ENCODE results near the gene MACROH2A2.
"Not testable (repeated sequence)": the region's sequence is repeated elsewhere in the genome, so short reads cannot be mapped to it uniquely, and the experiment has no call there.

Gene MACROH2A2

GRCh38 chr10:70066190-70066589 lies 13.5 kb downstream of the MACROH2A2 start:
- in situ Hi-C loops (cut with MboI; ENCODE audit: low sequenced_read_pairs): no loop called here

- in situ Hi-C loops (cut with MboI; ENCODE audit: low sequenced_read_pairs): no loop called here
Measured at GRCh38 chr10:70067586-70067985, 14.9 kb downstream of the MACROH2A2 start.

GRCh38 chr10:70068925-70069324 lies 16.3 kb downstream of the MACROH2A2 start:
- in situ Hi-C loops (cut with MboI; ENCODE audit: low sequenced_read_pairs): no loop called here

- in situ Hi-C loops (cut with MboI; ENCODE audit: low sequenced_read_pairs): no loop called here
Measured at GRCh38 chr10:70069346-70069745, 16.7 kb downstream of the MACROH2A2 start.

GRCh38 chr10:70070834-70071233 lies 18.2 kb downstream of the MACROH2A2 start:
- in situ Hi-C loops (cut with MboI; ENCODE audit: low sequenced_read_pairs): no loop called here

- in situ Hi-C loops (cut with MboI; ENCODE audit: low sequenced_read_pairs): no loop called here
Measured at GRCh38 chr10:70074165-70074564, 21.5 kb downstream of the MACROH2A2 start.

- in situ Hi-C loops (cut with MboI; ENCODE audit: low sequenced_read_pairs): no loop called here
Measured at GRCh38 chr10:70074971-70075370, 22.3 kb downstream of the MACROH2A2 start.

- in situ Hi-C loops (cut with MboI; ENCODE audit: low sequenced_read_pairs): no loop called here
Measured at GRCh38 chr10:70078329-70078728, 25.7 kb downstream of the MACROH2A2 start.

- in situ Hi-C loops (cut with MboI; ENCODE audit: low sequenced_read_pairs): no loop called here
Measured at GRCh38 chr10:70078937-70079336, 26.3 kb downstream of the MACROH2A2 start.

GRCh38 chr10:70080789-70081188 lies 28.1 kb downstream of the MACROH2A2 start:
- in situ Hi-C loops (cut with MboI; ENCODE audit: low sequenced_read_pairs): not testable (repeated sequence)

- in situ Hi-C loops (cut with MboI; ENCODE audit: low sequenced_read_pairs): no loop called here
Measured at GRCh38 chr10:70084189-70084588, 31.5 kb downstream of the MACROH2A2 start.

- in situ Hi-C loops (cut with MboI; ENCODE audit: low sequenced_read_pairs): no loop called here
Measured at GRCh38 chr10:70085975-70086613, 33.4 kb downstream of the MACROH2A2 start.

GRCh38 chr10:70087616-70088307 lies 35.1 kb downstream of the MACROH2A2 start:
- in situ Hi-C loops (cut with MboI; ENCODE audit: low sequenced_read_pairs): no loop called here

- in situ Hi-C loops (cut with MboI; ENCODE audit: low sequenced_read_pairs): no loop called here
Measured at GRCh38 chr10:70088308-70088698, 35.7 kb downstream of the MACROH2A2 start.

- in situ Hi-C loops (cut with MboI; ENCODE audit: low sequenced_read_pairs): no loop called here
Measured at GRCh38 chr10:70090013-70090412, 37.4 kb downstream of the MACROH2A2 start.

GRCh38 chr10:70090951-70091350 lies 38.3 kb downstream of the MACROH2A2 start:
- in situ Hi-C loops (cut with MboI; ENCODE audit: low sequenced_read_pairs): no loop called here

- in situ Hi-C loops (cut with MboI; ENCODE audit: low sequenced_read_pairs): no loop called here
Measured at GRCh38 chr10:70092389-70092718, 39.7 kb downstream of the MACROH2A2 start.

GRCh38 chr10:70093335-70093944 lies 40.8 kb downstream of the MACROH2A2 start:
- in situ Hi-C loops (cut with MboI; ENCODE audit: low sequenced_read_pairs): no loop called here

- in situ Hi-C loops (cut with MboI; ENCODE audit: low sequenced_read_pairs): no loop called here
Measured at GRCh38 chr10:70094250-70094649, 41.6 kb downstream of the MACROH2A2 start.

- in situ Hi-C loops (cut with MboI; ENCODE audit: low sequenced_read_pairs): no loop called here
Measured at GRCh38 chr10:70096016-70096704, 43.5 kb downstream of the MACROH2A2 start.

- in situ Hi-C loops (cut with MboI; ENCODE audit: low sequenced_read_pairs): no loop called here
Measured at GRCh38 chr10:70096705-70097420, 44.2 kb downstream of the MACROH2A2 start.

Data from hTERT RPE-1 (cell line).